Trophoblast cell (in vitro differentiated cells and primary cell): ENCODE results near the gene GALNT6.

Experiments used
- DNase-seq, 2 donors: peaks; one replicate each; pipeline ENCODE4 v3.0.0-alpha.2; 2016
- H2AFZ ChIP-seq: 2 replicates; pipeline ENCODE4 v1.6.1; 2013; ENCODE audit warnings: low read length, moderate library complexity, mild to moderate bottlenecking; ENCODE audit not compliant: insufficient read depth, poor library complexity
- H2AK5ac ChIP-seq: 2 replicates; pipeline ENCODE4 v1.6.1; 2013; ENCODE audit warnings: mild to moderate bottlenecking, low read length
- H2BK120ac ChIP-seq: 2 replicates; pipeline ENCODE4 v1.6.1; 2013; ENCODE audit warnings: low read length, mild to moderate bottlenecking, moderate library complexity; ENCODE audit not compliant: insufficient read depth, poor library complexity
- H2BK12ac ChIP-seq: 2 replicates; pipeline ENCODE4 v1.6.1; 2013; ENCODE audit warnings: mild to moderate bottlenecking, low read length, moderate library complexity
- H2BK5ac ChIP-seq: 2 replicates; pipeline ENCODE4 v1.6.1; 2013; ENCODE audit warnings: low read length, low read depth, moderate library complexity, mild to moderate bottlenecking; ENCODE audit not compliant: poor library complexity
- H3K14ac ChIP-seq: 2 replicates; pipeline ENCODE4 v1.6.1; 2013; ENCODE audit warnings: mild to moderate bottlenecking, low read length
- H3K18ac ChIP-seq: 2 replicates; pipeline ENCODE4 v1.6.1; 2013; ENCODE audit warnings: mild to moderate bottlenecking, low read length
- H3K23ac ChIP-seq: 2 replicates; pipeline ENCODE4 v1.6.1; 2013; ENCODE audit warnings: low read length
- H3K27ac ChIP-seq: 2 replicates; pipeline ENCODE4 v1.5.1; 2013; ENCODE audit warnings: low read depth, mild to moderate bottlenecking, inconsistent platforms, low read length, moderate library complexity
- H3K27me3 ChIP-seq: 2 replicates; pipeline ENCODE4 v1.6.1; 2013; ENCODE audit warnings: inconsistent platforms, mild to moderate bottlenecking, low read length, moderate library complexity; ENCODE audit not compliant: insufficient read depth
- H3K36me3 ChIP-seq, 2 experiments: 1 replicate in 1 of 2; 2 replicates in 1 of 2; pipeline ENCODE4 v1.6.1; 2013; ENCODE audit warnings: low read length in 2 of 2, mild to moderate bottlenecking in 2 of 2, moderate library complexity in 1 of 2; ENCODE audit not compliant: insufficient read depth in 2 of 2, control insufficient read depth in 1 of 2
- H3K4ac ChIP-seq: 2 replicates; pipeline ENCODE4 v1.6.1; 2013; ENCODE audit warnings: low read depth, mild to moderate bottlenecking, low read length, moderate library complexity
- H3K4me1 ChIP-seq, 2 experiments: 1 replicate in 1 of 2; 2 replicates in 1 of 2; pipeline ENCODE4 v1.6.1; 2013; ENCODE audit warnings: low read length in 2 of 2, mild to moderate bottlenecking in 2 of 2, moderate library complexity in 1 of 2; ENCODE audit not compliant: insufficient read depth in 2 of 2, control insufficient read depth in 1 of 2
- H3K4me2 ChIP-seq: 2 replicates; pipeline ENCODE4 v1.6.1; 2013; ENCODE audit warnings: inconsistent platforms, mild to moderate bottlenecking, low read length, moderate library complexity
- H3K4me3 ChIP-seq: 2 replicates; pipeline ENCODE4 v1.5.1; 2013; ENCODE audit warnings: mild to moderate bottlenecking, low read depth, low read length, inconsistent platforms
- H3K79me1 ChIP-seq: one replicate; pipeline ENCODE4 v1.6.1; 2013; ENCODE audit warnings: low read length
- H3K79me2 ChIP-seq: 2 replicates; pipeline ENCODE4 v1.6.1; 2013; ENCODE audit warnings: low read length, mild to moderate bottlenecking; ENCODE audit not compliant: control insufficient read depth, insufficient read depth, poor library complexity
- H3K9ac ChIP-seq: 2 replicates; pipeline ENCODE4 v1.6.1; 2013; ENCODE audit warnings: mild to moderate bottlenecking, low read length
- H3K9me3 ChIP-seq: 2 replicates; pipeline ENCODE4 v1.6.1; 2013; ENCODE audit warnings: low read depth, mild to moderate bottlenecking, control low read depth, inconsistent platforms, low read length; ENCODE audit not compliant: insufficient read depth
- H4K12ac ChIP-seq: 2 replicates; pipeline ENCODE4 v1.6.1; 2013; ENCODE audit warnings: low read depth, mild to moderate bottlenecking, low read length, moderate library complexity
- H4K8ac ChIP-seq: 2 replicates; pipeline ENCODE4 v1.6.1; 2013; ENCODE audit warnings: low read depth, mild to moderate bottlenecking, low read length, moderate library complexity
- H4K91ac ChIP-seq: one replicate; pipeline ENCODE4 v1.6.1; 2013; ENCODE audit warnings: low read depth, mild to moderate bottlenecking, low read length, moderate library complexity
- whole genome bisulfite sequencing: extraction: QIAGEN DNeasy Blood & Tissue Kit; methylation state at CpG from one replicate; pipeline ENCODE4 v1.1.7; 2013; ENCODE audit warnings: missing lambda C conversion rate; ENCODE audit not compliant: insufficient read length, insufficient coverage; ENCODE audit errors: extremely low coverage; 5-methylcytosine and 5-hydroxymethylcytosine counted together

Gene GALNT6

GRCh38 chr12:51405801-51406207 is 14.6 kb upstream of the GALNT6 start:
- no peak overlapping the region for H3K23ac ChIP-seq
- DNase-seq = no peak
- no peaks in the 10 kb centered on the region for H3K27me3 ChIP-seq
- peaks cover 8% of the 10 kb centered on the region for H3K79me2 ChIP-seq
- H3K9ac ChIP-seq = no peak overlapping the region
- peak overlapping the region; percentile 8 for H2BK12ac ChIP-seq
- WGBS = no CpG with 5 or more reads among the region's 3 CpGs
- no peak overlapping the region for H2AFZ ChIP-seq
- no peak overlapping the region for H2BK5ac ChIP-seq
- no peak overlapping the region for H3K14ac ChIP-seq
- H2AK5ac ChIP-seq = no peak overlapping the region
- no peak overlapping the region for H2BK120ac ChIP-seq
- no peak overlapping the region for H3K4me3 ChIP-seq
- H3K18ac ChIP-seq = no peak overlapping the region
- H3K4ac ChIP-seq = no peak overlapping the region
- no peaks in the 10 kb centered on the region for H3K9me3 ChIP-seq
- H4K91ac ChIP-seq = no peak overlapping the region
- peaks cover 49% of the 10 kb centered on the region for H3K79me1 ChIP-seq
- H3K4me2 ChIP-seq = no peak overlapping the region
- no peak overlapping the region for H4K12ac ChIP-seq
- no peak overlapping the region for H3K27ac ChIP-seq
- peaks cover 14% of the 10 kb centered on the region in 2 experiments for H3K36me3 ChIP-seq
- peaks cover 34 to 41% of the 10 kb centered on the region in 2 experiments for H3K4me1 ChIP-seq
- no peak overlapping the region for H4K8ac ChIP-seq

GRCh38 chr12:51404627-51405026 is 13.4 kb upstream of the GALNT6 start:
- DNase-seq = no peak
- peaks cover 14% of the 10 kb centered on the region in 2 experiments for H3K36me3 ChIP-seq
- no peak overlapping the region for H4K12ac ChIP-seq
- whole genome bisulfite sequencing = no CpG with 5 or more reads among the region's 3 CpGs
- H3K79me2 ChIP-seq = peaks cover 8% of the 10 kb centered on the region
- H4K91ac ChIP-seq = peak overlapping the region; percentile 2
- no peak overlapping the region for H2AK5ac ChIP-seq
- no peak overlapping the region for H3K4me3 ChIP-seq
- peaks cover 46% of the 10 kb centered on the region for H3K79me1 ChIP-seq
- peak overlapping the region; percentile 66 for H3K4ac ChIP-seq
- H3K27ac ChIP-seq = no peak overlapping the region
- H3K23ac ChIP-seq = no peak overlapping the region
- peak overlapping the region; percentile 6 for H2BK5ac ChIP-seq
- H3K18ac ChIP-seq = no peak overlapping the region
- no peaks in the 10 kb centered on the region for H3K27me3 ChIP-seq
- peaks cover 31 to 44% of the 10 kb centered on the region in 2 experiments for H3K4me1 ChIP-seq
- no peak overlapping the region for H3K9ac ChIP-seq
- no peak overlapping the region for H3K4me2 ChIP-seq
- H2AFZ ChIP-seq = no peak overlapping the region
- H3K14ac ChIP-seq = no peak overlapping the region
- no peak overlapping the region for H4K8ac ChIP-seq
- peak overlapping the region; percentile 21 for H2BK12ac ChIP-seq
- H3K9me3 ChIP-seq = no peaks in the 10 kb centered on the region
- H2BK120ac ChIP-seq = peak overlapping the region; percentile 26

- no peaks in the 10 kb centered on the region for H3K9me3 ChIP-seq
- H3K9ac ChIP-seq = no peak overlapping the region
- DNase-seq = peak; percentile 87 to 96
- no peak overlapping the region for H3K23ac ChIP-seq
- H3K4me1 ChIP-seq = peaks cover 28 to 45% of the 10 kb centered on the region in 2 experiments
- H3K4me2 ChIP-seq = no peak overlapping the region
- no peak overlapping the region for H4K8ac ChIP-seq
- peaks cover 14% of the 10 kb centered on the region in 2 experiments for H3K36me3 ChIP-seq
- H4K91ac ChIP-seq = peak overlapping the region; percentile 29
- H2AFZ ChIP-seq = no peak overlapping the region
- H3K18ac ChIP-seq = peak overlapping the region; percentile 9
- H4K12ac ChIP-seq = no peak overlapping the region
- peak overlapping the region; percentile 3 for H3K27ac ChIP-seq
- no peak overlapping the region for H3K4ac ChIP-seq
- no peak overlapping the region for H3K4me3 ChIP-seq
- H3K79me1 ChIP-seq = peaks cover 41% of the 10 kb centered on the region
- no peak overlapping the region for H2AK5ac ChIP-seq
- WGBS = no CpG with 5 or more reads among the region's 4 CpGs
- H2BK120ac ChIP-seq = peak overlapping the region; percentile 23
- no peak overlapping the region for H2BK12ac ChIP-seq
- no peaks in the 10 kb centered on the region for H3K27me3 ChIP-seq
- H2BK5ac ChIP-seq = peak overlapping the region; percentile 64
- H3K79me2 ChIP-seq = peaks cover 6% of the 10 kb centered on the region
- H3K14ac ChIP-seq = no peak overlapping the region
Measured at GRCh38 chr12:51403681-51404136, 12.5 kb upstream of the GALNT6 start.

GRCh38 chr12:51403159-51403558 is 12.0 kb upstream of the GALNT6 start:
- peak overlapping the region; percentile 3 for H3K27ac ChIP-seq
- H3K9me3 ChIP-seq = no peaks in the 10 kb centered on the region
- H2AFZ ChIP-seq = no peak overlapping the region
- H2BK120ac ChIP-seq = peak overlapping the region; percentile 16
- peak overlapping the region; percentile 64 for H2BK5ac ChIP-seq
- no peaks in the 10 kb centered on the region for H3K27me3 ChIP-seq
- H3K4me3 ChIP-seq = no peak overlapping the region
- H3K9ac ChIP-seq = no peak overlapping the region
- no peak for DNase-seq
- peak overlapping the region; percentile 29 for H4K91ac ChIP-seq
- H3K23ac ChIP-seq = no peak overlapping the region
- no peak overlapping the region for H4K8ac ChIP-seq
- H3K79me2 ChIP-seq = peaks cover 4% of the 10 kb centered on the region
- H3K4ac ChIP-seq = peak overlapping the region; percentile 34
- H2AK5ac ChIP-seq = peak overlapping the region; percentile 13
- peaks cover 11% of the 10 kb centered on the region in 2 experiments for H3K36me3 ChIP-seq
- H3K79me1 ChIP-seq = peaks cover 35% of the 10 kb centered on the region
- peak overlapping the region; percentile 53 for H3K14ac ChIP-seq
- H3K18ac ChIP-seq = peak overlapping the region; percentile 46
- no peak overlapping the region for H3K4me2 ChIP-seq
- H3K4me1 ChIP-seq = peaks cover 23 to 41% of the 10 kb centered on the region in 2 experiments
- no CpG with 5 or more reads among the region's 6 CpGs for WGBS
- no peak overlapping the region for H4K12ac ChIP-seq
- peak overlapping the region; percentile 51 for H2BK12ac ChIP-seq
